GM21390 (cell line): ENCODE data around the gene DPF1.
"Not testable (repeated sequence)": the region's sequence is repeated elsewhere in the genome, so short reads cannot be mapped to it uniquely, and the experiment has no call there.

Experiments used
- ATAC-seq: cut with Tn5 transposase; IDR thresholded peaks from one replicate; pipeline ENCODE4 v1.9.1; 2021; ENCODE audit not compliant: unreplicated experiment

DPF1 gene

DNA sequence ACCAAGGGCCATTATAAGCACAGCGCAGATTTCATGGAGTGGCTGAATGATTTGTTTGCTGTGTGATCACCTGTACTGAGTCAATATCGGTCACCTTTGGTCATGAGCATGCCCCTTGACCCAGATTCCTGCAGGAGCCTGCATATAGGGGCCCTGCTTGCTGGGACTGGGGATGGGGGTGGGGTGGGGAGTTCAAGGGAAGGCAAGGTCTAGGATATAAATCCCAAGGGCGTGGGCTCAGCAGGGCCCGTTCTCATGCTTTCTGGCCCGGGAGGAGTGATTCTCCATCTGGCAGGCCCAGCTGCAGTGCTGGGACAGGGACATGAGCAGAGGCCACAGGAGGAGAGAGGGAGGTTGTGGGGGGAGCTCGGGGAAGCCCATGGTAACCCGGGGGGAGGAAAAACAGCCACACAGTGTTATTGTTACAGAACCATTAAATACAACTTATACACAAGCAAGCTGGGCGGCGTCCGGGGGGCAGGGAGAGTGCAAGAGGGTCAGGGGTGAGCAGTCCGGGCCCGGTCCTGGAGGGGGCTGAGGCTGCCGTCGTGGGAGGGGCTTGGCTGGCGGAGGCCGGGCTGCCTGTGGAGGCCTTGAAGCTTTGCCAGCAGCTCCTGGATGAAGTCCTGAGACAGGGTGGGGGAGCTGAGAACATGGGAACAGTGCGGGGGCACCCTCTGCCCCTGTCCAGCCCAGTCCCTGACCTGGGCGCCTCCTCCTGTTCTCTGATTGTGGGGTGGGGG lies 27.0 kb upstream of the DPF1 start:
- ATAC-seq = no peak

DNA sequence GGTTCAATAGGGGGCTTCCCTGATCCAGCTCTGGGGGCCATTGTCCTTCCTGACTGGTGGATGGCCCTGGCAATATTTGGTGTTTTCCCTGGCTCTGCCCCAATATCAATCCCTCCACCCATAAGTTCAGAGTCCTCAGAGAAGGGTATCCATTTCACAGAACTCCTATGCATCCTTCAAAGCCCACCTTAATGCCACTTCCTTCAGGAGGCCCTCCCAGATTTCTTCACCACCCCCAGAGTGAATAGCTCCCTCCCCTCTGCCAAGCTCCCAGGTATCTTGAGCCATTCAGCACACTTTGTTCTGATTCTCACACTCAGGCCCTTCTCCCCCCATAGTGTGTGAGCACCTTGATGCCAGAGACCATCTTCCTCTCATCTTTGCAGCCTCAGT lies 26.4 kb upstream of the DPF1 start:
- ATAC-seq = no peak

DNA sequence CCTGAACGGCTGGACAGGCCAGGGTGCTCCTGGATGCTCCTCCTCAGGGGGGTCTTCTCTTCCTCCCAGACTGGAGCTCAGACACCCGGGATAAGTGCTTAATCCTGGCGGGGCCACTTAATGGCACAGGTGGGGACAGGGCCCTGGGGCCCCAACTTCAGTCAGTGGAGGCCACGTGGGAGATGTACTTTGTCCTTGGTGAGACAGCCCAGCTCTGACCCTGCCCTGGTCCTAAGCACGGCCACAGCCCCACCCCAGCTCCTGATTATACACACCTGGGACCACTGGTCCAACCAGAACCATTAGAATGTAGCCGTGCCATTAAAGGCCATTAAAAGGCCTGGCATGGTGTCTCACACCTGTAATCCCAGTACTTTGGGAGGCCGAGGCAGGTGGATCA lies 24.4 kb upstream of the DPF1 start:
- ATAC-seq = no peak

DNA sequence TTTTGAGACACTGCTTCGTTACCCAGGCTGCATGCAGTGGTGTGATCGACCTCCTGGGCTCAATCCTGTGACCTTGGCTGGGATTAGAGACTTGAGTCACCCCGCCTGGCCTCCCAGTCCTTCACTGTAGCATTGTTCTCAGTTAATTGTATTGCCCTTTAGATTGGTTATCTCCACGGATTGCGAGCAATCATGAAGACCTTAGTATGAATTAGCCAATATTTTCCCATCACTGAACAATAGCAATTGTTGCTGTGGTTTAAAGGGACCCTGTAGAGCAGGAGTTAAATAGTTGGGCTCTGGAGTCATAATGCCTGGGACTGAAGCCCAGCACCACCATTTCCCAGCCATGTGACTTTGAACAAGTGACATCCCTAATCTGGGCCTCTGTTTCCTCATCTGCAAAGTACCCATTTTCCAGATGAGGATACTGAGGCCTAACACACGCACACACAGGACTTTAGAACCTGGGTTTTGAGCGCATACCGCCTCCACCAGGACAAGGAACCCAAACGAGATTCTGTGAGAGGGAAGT lies 23.8 kb upstream of the DPF1 start:
- no peak for ATAC-seq

DNA sequence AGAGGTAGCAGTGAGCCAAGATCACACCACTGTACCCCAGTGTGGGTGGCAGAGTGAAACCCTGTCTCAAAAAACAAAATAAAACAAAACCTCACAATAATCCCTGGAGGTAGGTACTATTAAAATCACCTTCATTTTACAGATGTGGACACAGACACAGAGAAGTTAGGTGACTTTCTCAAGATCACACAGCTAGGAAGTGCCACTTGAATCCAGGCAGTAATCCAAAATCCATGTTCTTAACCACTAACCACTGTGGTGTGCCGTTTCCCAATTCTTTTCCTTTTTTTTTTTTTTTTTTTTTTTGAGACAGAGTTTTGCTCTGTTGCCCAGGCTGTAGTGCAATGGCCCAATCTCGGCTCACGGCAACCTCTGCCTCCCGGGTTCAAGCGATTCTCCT lies 23.1 kb upstream of the DPF1 start:
- ATAC-seq = no peak

DNA sequence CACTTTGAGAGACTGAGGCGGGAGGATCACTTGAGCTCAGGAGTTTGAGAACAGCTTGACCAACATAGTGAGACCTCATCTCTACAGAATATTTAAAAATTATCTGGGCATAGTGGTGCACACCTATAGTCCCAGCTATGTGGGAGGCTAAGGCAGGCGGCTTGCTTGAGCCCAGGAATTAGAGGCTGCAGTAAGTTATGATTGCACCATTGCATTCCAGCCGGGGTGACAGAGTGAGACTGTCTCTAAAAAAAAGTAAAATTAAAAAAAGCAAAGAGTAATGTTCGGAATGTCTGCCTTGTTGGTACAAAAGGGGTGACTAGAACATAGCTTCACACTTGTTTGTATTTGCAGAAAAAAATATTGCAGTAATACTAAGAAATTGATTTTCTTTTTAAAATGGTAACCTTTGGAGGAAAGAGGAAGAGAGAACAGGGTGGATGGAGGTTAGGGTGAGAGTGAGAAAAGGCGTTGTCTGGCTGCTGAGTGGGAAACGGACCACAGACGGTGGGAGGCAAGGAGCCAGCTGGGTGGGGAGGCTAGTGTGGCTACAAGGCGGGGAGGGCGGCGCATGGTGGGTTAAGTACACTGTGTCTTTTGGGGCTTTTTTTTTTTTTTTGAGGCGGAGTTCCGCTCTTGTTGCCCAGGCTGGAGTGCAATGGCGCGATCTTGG lies 21.9 kb upstream of the DPF1 start:
- ATAC-seq = no peak

DNA sequence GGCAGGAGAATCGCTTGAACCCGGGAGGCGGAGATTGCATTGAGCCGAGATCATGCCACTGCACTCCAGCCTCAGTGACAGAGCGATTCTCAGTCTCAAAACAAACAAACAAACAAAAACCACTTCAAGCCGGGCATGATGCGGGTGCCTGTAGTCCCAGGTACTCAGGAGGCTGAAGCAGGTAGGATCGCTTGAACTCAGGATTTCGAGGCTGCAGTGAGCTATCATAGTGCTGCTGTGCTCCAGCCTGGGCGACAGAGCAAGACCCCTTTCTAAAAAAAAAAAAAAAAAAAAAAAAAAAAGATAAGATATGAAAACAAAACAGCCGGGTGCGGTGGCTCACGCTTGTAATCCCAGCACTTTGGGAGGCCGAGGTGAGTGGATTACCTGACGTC lies 19.3 kb upstream of the DPF1 start:
- no peak for ATAC-seq

DNA sequence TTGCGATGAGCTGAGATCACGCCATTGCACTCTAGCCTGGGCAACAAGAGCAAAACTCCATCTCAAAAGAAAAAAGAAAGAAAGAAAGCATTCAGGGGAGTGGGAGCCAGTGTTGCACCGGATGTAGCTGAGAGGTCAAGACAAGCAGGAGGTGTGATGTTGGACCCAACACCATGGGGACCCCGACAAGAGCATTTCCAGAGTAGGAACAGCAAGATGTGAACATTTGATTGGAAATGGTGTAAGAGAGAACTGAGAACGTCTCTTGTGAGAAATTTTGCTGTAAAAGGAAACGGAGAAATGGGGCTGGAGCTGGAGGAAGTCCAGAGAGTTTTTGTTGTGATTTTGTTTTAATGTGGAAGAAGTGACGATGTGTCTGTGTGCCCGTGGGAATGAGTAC lies 15.8 kb upstream of the DPF1 start:
- ATAC-seq = no peak

DNA sequence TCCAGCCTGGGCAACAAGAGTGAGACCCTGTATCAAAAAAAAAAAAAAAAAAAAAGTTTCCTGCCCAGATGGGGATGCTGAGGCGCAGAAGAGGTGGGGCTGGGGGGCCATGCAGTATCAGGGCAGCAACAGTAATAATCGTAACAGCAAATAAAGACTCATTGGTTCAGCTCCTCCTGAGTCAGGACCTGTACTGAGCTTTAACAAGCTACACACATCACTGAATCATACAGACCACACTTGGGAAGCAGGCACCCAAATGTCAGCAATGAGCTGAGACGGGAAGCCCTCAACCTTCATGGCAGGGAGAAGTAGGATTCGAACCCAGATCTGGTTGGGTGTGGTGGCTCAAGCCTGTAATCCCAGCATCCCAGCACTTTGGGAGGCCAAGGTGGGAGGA lies 10.6 kb upstream of the DPF1 start:
- no peak for ATAC-seq

DNA sequence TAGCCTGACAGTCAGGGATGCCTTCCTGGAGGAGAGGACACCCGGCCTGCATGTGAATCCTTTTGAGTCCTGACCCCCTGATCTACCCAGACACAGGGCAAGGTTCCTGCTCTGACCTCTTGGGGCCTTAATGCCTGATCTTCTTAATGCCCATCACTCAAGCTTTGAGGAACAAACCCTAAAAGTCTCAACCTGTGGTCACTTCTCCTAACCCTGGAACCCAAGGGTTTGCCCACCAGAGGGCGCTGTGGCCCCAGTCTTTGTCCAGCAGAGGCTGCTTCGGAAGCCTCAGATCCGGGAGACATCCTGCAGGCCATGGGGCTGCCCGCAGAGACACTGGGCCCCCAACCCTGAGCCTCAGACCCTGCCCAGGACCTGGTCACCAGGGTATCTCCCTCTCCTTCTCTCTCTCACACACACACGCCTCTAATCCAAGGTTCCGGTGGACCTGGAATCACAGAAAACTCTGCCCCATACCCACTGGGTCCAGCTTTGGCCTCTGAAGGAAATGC lies 9.8 kb upstream of the DPF1 start:
- ATAC-seq = no peak

DNA sequence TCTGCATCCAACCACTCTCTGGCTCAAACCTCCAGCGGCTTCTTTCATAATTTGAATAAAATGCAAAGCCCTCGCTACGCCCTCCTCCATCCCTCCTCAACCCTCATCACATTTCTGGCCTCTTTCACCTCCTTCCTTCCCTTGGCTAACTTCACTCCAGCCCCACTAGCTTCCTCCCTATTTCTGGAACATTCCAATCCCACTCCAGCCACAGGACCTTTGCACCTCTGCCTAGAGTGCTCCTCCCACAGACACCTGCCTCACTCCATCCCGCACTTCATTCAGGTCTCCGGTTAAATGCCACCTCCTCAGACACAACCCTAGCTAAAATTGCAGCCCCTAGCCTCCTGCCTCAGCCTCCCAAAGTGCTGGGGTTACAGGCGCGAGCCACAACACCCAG lies 7.9 kb upstream of the DPF1 start:
- no peak for ATAC-seq

DNA sequence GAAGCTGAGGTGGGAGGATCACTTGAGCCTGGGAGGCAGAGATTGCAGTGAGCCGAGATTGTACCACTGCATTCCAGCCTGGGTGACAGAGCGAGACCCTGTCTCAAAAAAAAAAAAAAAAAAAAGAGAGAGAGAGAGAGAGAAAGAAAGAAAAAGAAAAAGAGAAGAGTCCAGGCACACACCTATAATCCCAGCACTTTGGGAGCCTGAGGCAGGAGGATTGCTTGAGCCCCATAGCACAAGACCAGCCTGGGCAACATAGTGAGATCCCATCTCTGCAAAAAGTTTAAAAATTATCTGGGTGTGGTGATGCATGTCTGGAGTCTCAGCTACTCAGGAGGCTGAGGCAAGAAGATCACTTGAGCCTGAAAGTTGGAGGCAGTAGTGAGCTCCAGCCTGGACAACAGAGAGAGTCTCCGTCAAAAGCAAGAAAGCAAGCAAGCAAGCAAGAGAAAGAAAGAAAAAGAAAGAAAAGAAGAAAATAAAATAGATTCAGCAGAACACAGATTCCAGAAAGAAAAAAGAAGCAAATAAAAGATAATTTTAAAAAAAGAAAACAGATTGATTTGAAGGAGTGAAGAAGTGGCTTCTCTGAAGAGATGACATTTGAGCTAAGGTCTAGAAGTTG lies 6.6 kb upstream of the DPF1 start:
- not testable (repeated sequence) for ATAC-seq

DNA sequence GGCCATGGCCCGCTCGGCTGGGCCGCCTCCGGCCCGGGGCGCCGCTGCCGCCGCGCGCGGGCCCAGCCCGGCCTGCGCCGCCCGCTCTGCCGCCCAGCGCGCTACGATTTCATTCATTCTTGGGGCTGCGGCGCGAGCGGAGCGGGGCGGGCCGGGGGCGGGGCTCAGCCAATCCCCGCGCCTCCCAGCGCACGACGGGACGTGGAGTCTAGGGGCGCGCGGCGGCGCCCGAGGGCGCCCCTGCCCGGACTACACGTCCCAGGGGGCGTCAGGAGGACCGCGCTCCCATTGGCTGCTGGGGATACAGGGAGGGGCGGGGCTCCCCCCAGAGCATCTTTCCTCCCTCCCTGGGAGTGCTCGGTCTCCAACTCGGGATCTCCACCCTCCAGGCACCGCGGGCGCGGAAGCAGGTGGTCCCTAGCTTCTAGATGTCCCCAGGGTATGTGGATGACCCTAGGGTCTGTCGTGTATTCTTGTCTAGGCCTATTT lies 5.6 kb upstream of the DPF1 start:
- ATAC-seq = no peak

DNA sequence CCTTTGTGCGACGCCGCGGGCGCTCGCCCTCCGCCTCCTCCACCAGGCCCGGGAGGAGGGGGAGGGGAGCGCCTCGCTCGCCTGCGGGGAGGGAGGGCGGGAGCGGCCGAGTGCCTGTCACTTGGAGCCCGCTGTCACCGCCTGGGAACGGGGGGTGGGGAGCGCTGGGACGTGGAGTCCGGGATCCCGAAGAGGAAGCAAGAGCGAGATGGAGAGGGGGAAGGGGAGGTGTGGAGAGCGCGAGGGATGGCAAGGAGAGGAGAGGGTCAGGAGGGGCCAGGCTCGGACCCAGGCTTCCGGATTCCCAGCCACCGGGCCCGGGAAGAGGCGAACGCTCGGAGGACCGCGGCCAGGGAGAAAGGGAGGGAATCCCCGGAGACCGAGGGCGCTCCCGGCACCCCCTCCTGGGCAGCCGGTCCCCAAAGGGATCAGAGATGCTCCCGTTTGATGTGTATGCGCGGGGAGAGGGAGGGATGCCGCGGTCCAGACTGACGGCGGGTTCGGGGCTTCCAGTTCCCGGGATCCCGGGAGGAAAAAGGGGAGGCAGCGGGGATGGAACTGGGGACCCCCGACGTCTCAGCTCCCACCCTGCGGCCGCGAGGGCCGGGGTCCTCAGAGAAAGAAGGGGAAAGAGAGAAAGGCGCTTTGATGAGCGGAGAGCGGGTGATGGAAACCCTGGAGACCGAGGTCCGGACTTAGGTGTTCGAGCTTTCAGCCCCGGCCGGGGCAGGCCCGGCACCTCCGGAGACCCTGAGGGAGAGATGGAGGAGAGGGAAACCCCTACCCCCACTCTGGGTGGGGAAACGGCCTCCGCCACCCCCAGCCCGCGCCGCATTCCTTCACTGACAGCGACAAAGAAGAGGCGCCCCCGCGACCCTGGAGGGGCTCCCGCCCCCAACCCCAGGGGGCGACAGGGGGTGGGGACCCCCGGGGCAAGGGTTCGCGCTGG lies 4.7 kb upstream of the DPF1 start:
- no peak for ATAC-seq

DNA sequence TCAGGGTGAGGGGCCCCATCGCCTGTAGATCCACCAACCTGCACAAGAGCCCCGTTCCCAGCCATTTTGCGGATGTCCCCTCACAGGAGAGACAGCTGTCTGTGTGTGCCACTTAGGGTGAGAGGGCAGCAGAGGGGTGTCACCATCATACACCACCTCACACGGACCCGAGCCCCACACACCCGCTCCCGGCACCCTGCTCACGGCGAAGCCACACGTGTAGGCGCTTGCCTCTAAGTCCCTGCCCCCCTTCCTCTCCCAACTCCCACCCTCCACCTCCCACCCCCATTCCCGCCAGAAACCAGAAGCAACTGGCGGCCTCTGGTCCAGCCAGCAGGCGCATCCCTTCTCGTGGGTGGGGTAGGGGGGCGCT lies 4.0 kb upstream of the DPF1 start:
- ATAC-seq = no peak

DNA sequence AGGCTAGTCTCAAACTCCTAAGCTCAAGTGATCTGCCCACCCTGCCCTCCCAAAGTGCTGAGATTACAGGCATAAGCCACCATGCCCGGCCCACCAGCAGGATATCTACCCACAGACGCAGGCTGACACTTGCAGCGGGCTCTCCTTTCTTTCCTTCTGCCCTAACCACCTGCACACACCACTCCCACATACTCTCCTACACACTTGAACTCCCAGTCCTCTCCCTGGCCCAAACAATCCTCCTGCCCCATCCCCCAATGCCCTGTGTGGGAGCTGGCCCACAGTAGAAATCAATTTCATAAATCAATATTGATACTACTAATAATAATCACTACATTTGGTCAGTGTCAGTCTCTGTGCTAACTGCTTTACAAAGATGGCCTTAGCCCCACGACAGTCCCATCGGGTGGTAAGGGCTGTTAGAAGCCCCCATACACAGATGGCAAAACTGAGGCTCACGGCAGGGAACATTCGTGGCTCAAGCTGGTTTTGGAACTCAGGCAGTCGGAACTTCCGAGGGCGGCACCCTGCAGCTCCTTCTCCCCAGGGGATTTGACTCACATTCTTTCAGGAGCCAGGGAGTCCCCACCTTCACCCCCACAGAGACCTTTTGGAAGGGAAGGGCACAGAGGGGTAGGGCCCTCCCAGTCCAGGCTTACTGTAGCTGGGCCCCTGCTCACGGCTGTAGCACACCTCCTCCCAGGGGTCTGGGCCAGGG lies 3.4 kb upstream of the DPF1 start:
- ATAC-seq = no peak

DNA sequence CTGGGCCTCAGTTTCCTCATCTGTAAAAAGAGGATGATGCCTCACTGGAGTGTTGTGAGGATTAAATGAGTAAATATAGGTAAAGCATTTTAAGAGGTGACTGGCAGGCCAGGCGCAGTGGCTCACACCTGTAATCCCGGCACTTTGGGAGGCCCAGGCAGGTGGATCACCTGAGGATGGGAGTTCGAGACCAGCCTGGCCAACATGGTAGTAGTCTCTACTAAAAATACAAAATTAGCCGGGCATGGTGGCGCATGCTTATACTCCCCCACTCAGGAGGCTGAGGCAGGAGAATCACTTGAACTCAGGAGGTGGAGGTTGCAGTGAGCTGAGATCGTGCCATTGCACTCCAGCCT lies 819 bp upstream of the DPF1 start:
- not testable (repeated sequence) for ATAC-seq

DNA sequence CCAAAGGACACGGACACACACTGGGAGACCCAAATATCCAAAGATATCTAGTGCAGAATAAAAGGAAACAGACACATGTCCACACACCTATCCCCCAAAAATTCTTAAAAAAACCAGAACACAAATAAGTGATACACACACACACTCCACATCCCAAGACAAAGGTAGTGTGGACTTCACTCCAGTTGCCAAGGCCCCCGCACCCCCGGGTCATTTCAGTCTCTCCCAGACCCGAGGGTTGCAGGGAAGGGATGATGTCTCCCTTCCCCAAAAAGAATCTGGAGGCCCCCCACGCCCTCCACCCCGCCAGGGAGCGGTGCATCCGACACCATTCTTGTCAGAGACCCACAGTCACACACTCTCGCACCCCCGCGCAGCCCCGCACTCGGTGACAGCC lies 407 bp downstream of the DPF1 start:
- ATAC-seq = no peak

DNA sequence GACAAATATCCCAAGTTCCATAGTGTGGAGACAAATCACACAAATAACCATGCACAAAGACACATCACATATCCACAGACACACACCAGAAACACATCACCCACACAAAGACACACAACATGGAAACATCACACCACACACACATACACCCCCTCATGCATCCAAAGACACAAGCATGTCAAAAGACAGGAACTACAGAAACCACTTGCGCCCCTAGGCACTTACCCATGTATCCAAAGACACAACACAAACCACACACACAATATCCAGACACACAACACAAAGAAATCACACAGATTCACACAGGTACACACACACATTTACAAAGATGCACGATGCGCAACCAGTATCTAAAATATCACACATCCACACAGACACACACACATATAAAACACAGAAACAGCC lies 901 bp downstream of the DPF1 start:
- no peak for ATAC-seq
